Endothelial cell of umbilical vein (primary cell): ENCODE measurements around the gene MBD3. TPM values are rescaled to one million over a fixed set of nuclear protein-coding genes. Genes with fewer than 3 reads are reported as not detected.

ENCODE experiments used
- BruUV-seq: library from RNA; stranded (reverse); fragments of 400-500 nt; replicated peaks from 2 replicates; lab custom pipeline; 2021; lab: Mats Ljungman, UMichigan
- CTCF ChIA-PET: fragments of 300-600, 350-600 bp; sonication (Branson Sonifier 250); formaldehyde crosslinking; loops from one replicate; lab custom pipeline; 2021; ENCODE audit warnings: antibody characterized with exemption, inconsistent platforms; lab: Charles Lee
- POLR2A ChIA-PET: fragments of 300-600, 350-600 bp; sonication (Branson Sonifier 250); formaldehyde crosslinking; loops from one replicate; lab custom pipeline; 2021; ENCODE audit warnings: antibody characterized with exemption, inconsistent platforms; lab: Charles Lee
- DNase-seq: peaks from one replicate; pipeline ENCODE4 v3.0.0-alpha.2; 2011; ENCODE audit warnings: low read depth, low spot score
- FAIRE-seq: peaks from 2 replicates; lab custom pipeline; 2011; peaks lifted over from hg19 to GRCh38; lab: Jason Lieb, UNC
- H2AFZ ChIP-seq: 2 replicates; pipeline ENCODE4 v1.6.0; 2012; ENCODE audit warnings: low read depth, low read length, control low read depth, inconsistent platforms
- H3K27ac ChIP-seq: 2 replicates; pipeline ENCODE4 v1.5.1; 2011; ENCODE audit warnings: low read depth, mild to moderate bottlenecking, control low read depth, low read length, moderate library complexity; ENCODE audit not compliant: insufficient read depth
- H3K27me3 ChIP-seq, 2 experiments: 2 replicates each; pipeline versions ENCODE4 v1.6.0 to v1.6.1; 2011; ENCODE audit warnings: low read length in 2 of 2, mixed read lengths in 1 of 2; ENCODE audit not compliant: control insufficient read depth in 2 of 2, insufficient read depth in 2 of 2
- H3K36me3 ChIP-seq, 2 experiments: 2 replicates in 1 of 2; 3 replicates in 1 of 2; pipeline ENCODE4 v1.5.1; 2011; ENCODE audit warnings: low read length in 2 of 2, mild to moderate bottlenecking in 1 of 2, moderate library complexity in 1 of 2; ENCODE audit not compliant: control insufficient read depth in 2 of 2, insufficient read depth in 2 of 2; ENCODE audit errors: extremely low read depth in 1 of 2
- H3K4me1 ChIP-seq: 3 replicates; pipeline ENCODE4 v1.5.1; 2011; ENCODE audit warnings: mild to moderate bottlenecking, low read length; ENCODE audit not compliant: control insufficient read depth, insufficient read depth; ENCODE audit errors: extremely low read depth
- H3K4me2 ChIP-seq: 2 replicates; pipeline ENCODE4 v1.6.1; 2011; ENCODE audit warnings: low read length, control low read depth, mixed read lengths; ENCODE audit not compliant: insufficient read depth
- H3K4me3 ChIP-seq, 3 experiments: fragments of 200-600 bp in 1 of 3; sonication (generic), shearing (Covaris generic) in 1 of 3; replicated peaks in 1 of 3; 2 replicates each; pipeline ENCODE4 v1.5.1; 2011 to 2016; ENCODE audit warnings: control low read depth in 3 of 3, low read length in 3 of 3, mild to moderate bottlenecking in 2 of 3, inconsistent platforms in 1 of 3, low read depth in 1 of 3, moderate library complexity in 1 of 3; ENCODE audit not compliant: insufficient read depth in 1 of 3
- H3K79me2 ChIP-seq: 2 replicates; pipeline ENCODE4 v1.6.0; 2012; ENCODE audit warnings: low read length, inconsistent platforms; ENCODE audit not compliant: control insufficient read depth, insufficient read depth
- H3K9ac ChIP-seq: replicated peaks from 2 replicates; pipeline ENCODE3; 2011; ENCODE audit warnings: low read length, control low read depth; ENCODE audit not compliant: insufficient read depth; ENCODE audit errors: extremely low read depth
- H3K9me1 ChIP-seq: replicated peaks from 3 replicates; pipeline ENCODE4 v1.6.0; 2011; ENCODE audit warnings: mild to moderate bottlenecking, low read length; ENCODE audit not compliant: control insufficient read depth, insufficient read depth; ENCODE audit errors: extremely low read depth
- H3K9me3 ChIP-seq: replicated peaks from 2 replicates; pipeline ENCODE4 v1.5.1; 2012; ENCODE audit warnings: low read length, inconsistent platforms; ENCODE audit not compliant: control insufficient read depth, insufficient read depth
- H4K20me1 ChIP-seq: replicated peaks from 2 replicates; pipeline ENCODE3; 2011; ENCODE audit warnings: mild to moderate bottlenecking, low read length; ENCODE audit not compliant: control insufficient read depth, insufficient read depth; ENCODE audit errors: extremely low read depth
- CTCF ChIP-seq, 2 donors: IDR thresholded peaks; 1 replicate in 1 of 2; 2 replicates in 1 of 2; pipeline ENCODE4 v1.5.1; 2011; ENCODE audit warnings: low read length in 2 of 2, mild to moderate bottlenecking in 2 of 2, moderate library complexity in 2 of 2, control low read depth in 1 of 2, inconsistent platforms in 1 of 2, low read depth in 1 of 2; ENCODE audit not compliant: insufficient read depth in 1 of 2; ENCODE audit errors: extremely low read depth in 1 of 2
- GATA2 ChIP-seq: IDR thresholded peaks from 2 replicates; pipeline ENCODE4 v1.7.0; 2011; ENCODE audit warnings: low read depth, mild to moderate bottlenecking, moderate library complexity, mixed read lengths, low read length; ENCODE audit not compliant: insufficient read length, insufficient read depth
- dilution Hi-C: fragments of 300-500 bp; cut with MboI; formaldehyde crosslinking; loops from one replicate; pipeline ENCODE4 v1.15.0; 2019; ENCODE audit warnings: low sequenced_read_pairs; ENCODE audit not compliant: extremely low pct_ligation_motif_present
- intact Hi-C: fragments of 100-400 bp; cut with micrococcal nuclease; formaldehyde crosslinking; loops from one replicate; pipeline ENCODE4 v1.10.0; 2022
- polyA plus RNA-seq, 4 experiments: library from polyadenylated mRNA; depleted of rRNA in 3 of 4; stranded (reverse) in 3 of 4; unstranded in 1 of 4; fragments of >200 nt; gene quantifications; 2 replicates each; pipeline versions ENCODE4 v1.2.1 to v1.2.3, GENCODE V29; 2011 to 2012; ENCODE audit warnings: missing spikeins in 1 of 4
- total RNA-seq: library from RNA; stranded (reverse); gene quantifications from 2 replicates; pipeline ENCODE4 v1.2.3, GENCODE V29; 2021

MBD3 gene
- total and polyA plus RNA-seq, 2 donors (not counting 3 experiments of a cell fraction or from before 2014, with no cell fraction given) = 96.8 to 120 TPM

- no peaks in the 10 kb centered on the region for H3K9me1 ChIP-seq
- CTCF ChIA-PET = interaction anchor here (0.7 to 1.1 kb wide), 2 partner anchors 48 to 202 kb away, joined by 3 to 4 read pairs; no protein-coding TSS in a partner anchor
These were observed 31.8 kb upstream of the MBD3 start for GRCh38 chr19:1624458-1624857.

More at GRCh38 chr19:1624458-1624857, 31.8 kb upstream of the MBD3 start:
- TF ChIP-seq GATA2 (no peak), CTCF (IDR thresholded peaks at IDR 0.05; ENCODE audit: extremely low read depth in 1 of 2, insufficient read depth in 1 of 2, low read depth in 1 of 2, low read length in 2 of 2) (peak; percentile 79 to 83)
- Histone ChIP-seq H3K9ac (no peak overlapping the region), H3K4me3 (no peak overlapping the region), H4K20me1 (no peaks in the 10 kb centered on the region), H3K9me3 (no peaks in the 10 kb centered on the region), H3K4me1 (no peaks in the 10 kb centered on the region), H2AFZ (no peak overlapping the region), H3K27me3 (no peaks in the 10 kb centered on the region), H3K79me2 (peaks cover 2% of the 10 kb centered on the region), H3K4me2 (no peak overlapping the region), H3K27ac (peak overlapping the region; percentile 29), H3K36me3 (peaks cover 15 to 41% of the 10 kb centered on the region in 2 experiments)
- POLR2A ChIA-PET = no interaction called here
- dilution Hi-C loops = no loop called here
- intact Hi-C loops = loop anchor here (5.0 kb wide), 1 partner anchor 143 kb away; no protein-coding TSS in a partner anchor
- DNase-seq = peak; percentile 67
- peak; percentile 74 for FAIRE-seq
- BruUV-seq = no TSS peak
